Measurements from ENCODE around the gene NPFFR2.
"Not testable (repeated sequence)": the region's sequence is repeated elsewhere in the genome, so short reads cannot be mapped to it uniquely, and the experiment has no call there.

The NPFFR2 gene

DNA sequence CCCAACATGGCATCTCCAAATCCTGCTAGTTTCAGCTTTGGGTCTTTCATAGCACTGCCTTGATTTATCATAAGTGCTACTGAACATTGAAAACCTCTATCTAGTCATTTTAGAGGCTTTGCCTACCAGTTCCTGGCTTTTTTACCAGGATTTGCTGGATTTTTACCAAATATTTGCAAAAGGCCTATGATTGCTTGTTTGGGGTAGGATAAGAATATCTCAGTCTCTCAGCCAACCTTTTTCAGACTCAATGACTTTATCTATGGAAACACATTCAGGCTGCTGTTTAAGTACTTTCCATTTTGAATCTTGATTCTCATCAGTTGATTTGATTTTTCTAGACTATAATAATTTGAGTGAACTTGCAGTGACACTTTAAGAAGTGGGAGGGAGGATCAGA lies 80.1 kb downstream of the NPFFR2 start:
- no peak for DNase-seq (ENCODE audit: low read depth in 2 of 2, low spot score in 1 of 2)

GRCh38 chr4:72112514-72113156 lies 80.8 kb downstream of the NPFFR2 start:
- no peak for DNase-seq (ENCODE audit: low read depth in 2 of 2, low spot score in 1 of 2)

GRCh38 chr4:72118017-72118416 lies 86.2 kb downstream of the NPFFR2 start:
- no peak for DNase-seq (ENCODE audit: low read depth in 2 of 2, low spot score in 1 of 2)

- DNase-seq (ENCODE audit: low read depth in 2 of 2, low spot score in 1 of 2): no peak
Observed at GRCh38 chr4:72119946-72120345, 88.1 kb downstream of the NPFFR2 start.

DNA sequence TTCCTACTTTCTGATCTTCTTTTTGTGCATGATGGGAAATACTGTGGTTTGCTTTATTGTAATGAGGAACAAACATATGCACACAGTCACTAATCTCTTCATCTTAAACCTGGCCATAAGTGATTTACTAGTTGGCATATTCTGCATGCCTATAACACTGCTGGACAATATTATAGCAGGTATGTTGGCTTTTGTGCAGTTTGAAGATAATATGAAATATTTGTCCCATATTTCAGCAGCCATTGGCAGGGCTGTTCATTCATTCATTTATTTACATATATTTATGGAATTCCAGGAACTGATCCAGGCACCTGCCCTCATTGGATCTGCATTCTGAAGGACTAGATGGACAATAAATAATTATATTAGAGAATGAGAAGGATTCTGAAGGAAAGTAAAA lies 96.9 kb downstream of the NPFFR2 start:
- no peak for DNase-seq (ENCODE audit: low read depth in 2 of 2, low spot score in 1 of 2)

- no peak for DNase-seq (ENCODE audit: low read depth in 2 of 2, low spot score in 1 of 2)
Observed at GRCh38 chr4:72136429-72136828, 104.6 kb downstream of the NPFFR2 start.

- not testable (repeated sequence) for DNase-seq (ENCODE audit: low read depth in 2 of 2, low spot score in 1 of 2)
Observed at GRCh38 chr4:72139997-72140396, 108.2 kb downstream of the NPFFR2 start.

DNA sequence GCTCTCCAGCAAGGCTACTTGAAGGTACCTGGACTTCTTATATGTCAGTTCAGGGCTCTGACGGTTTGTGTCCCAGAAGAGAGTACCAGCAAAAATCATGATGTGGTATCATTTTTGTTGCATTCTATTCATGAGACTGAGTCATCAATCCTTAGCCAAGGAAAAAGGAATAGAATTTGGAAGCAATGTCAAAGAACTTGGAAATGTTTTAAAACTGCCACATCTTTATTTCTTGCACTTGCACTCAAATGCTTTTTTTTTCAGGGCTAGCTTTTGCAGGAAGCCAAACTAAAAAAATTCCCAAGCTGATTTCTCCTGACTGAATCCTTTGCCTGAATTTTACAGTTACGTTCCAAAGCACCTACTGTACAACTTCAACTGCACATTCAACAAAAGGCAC lies 112.4 kb downstream of the NPFFR2 start:
- no peak for DNase-seq (ENCODE audit: low read depth in 2 of 2, low spot score in 1 of 2)

DNA sequence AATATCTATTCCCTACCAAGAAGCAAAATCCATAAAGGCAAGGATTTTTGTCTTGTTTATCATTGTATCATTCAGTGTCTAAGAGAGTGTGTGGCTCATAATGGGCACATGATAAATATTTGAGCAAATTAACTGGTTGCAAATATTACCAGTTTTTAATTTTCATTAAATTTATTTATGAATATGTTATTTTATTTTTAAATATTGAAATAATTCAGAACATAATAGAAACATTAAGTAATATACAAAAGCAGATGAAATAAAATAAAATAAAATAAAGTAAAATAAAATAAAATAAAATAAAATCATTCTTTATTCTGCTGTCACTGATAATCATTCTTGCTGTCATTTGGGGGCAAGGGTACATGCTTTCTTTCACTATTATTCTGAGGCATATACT lies 120.9 kb downstream of the NPFFR2 start:
- DNase-seq (ENCODE audit: low read depth in 2 of 2, low spot score in 1 of 2): no peak

GRCh38 chr4:72153634-72154033 lies 121.8 kb downstream of the NPFFR2 start:
- not testable (repeated sequence) for DNase-seq (ENCODE audit: low read depth in 2 of 2, low spot score in 1 of 2)

DNA sequence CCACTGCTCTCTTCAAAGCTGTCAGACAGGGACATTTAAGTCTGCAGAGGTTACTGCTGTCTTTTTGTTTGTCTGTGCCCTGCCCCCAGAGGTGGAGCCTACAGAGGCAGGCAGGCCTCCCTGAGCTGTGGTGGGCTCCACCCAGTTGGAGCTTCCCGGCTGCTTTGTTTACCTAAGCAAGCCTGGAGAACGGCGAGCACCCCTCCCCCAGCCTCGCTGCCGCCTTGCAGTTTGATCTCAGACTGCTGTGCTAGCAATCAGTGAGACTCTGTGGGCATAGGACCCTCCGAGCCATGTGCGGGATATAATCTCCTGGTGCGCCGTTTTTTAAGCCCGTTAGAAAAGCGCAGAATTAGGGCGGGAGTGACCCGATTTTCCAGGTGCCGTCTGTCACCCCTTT lies 137.5 kb downstream of the NPFFR2 start:
- not testable (repeated sequence) for DNase-seq (ENCODE audit: low read depth in 2 of 2, low spot score in 1 of 2)

GRCh38 chr4:72169861-72170260 lies 138.1 kb downstream of the NPFFR2 start:
- DNase-seq (ENCODE audit: low read depth in 2 of 2, low spot score in 1 of 2): no peak

- no peak for DNase-seq (ENCODE audit: low read depth in 2 of 2, low spot score in 1 of 2)
Observed at GRCh38 chr4:72171761-72172160, 140.0 kb downstream of the NPFFR2 start.

DNA sequence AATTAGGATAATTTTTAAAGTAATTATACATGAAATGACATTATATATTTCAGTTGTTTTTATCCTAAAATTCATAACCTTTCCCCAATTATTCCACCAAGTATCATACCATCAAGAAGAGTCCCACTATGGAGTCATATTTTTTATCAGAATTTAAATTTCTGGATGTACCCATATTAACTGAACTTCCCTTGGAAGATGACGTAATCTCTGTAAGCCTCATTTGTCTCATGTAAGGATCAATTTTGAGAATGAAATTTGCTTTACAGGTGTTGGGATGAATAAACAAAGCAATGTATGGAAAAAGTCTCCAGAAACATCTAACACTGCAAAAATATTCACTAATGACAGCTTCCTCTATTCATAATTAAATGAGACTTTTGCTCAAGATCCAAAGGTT lies 147.5 kb downstream of the NPFFR2 start:
- DNase-seq (ENCODE audit: low read depth in 2 of 2, low spot score in 1 of 2): no peak

DNA sequence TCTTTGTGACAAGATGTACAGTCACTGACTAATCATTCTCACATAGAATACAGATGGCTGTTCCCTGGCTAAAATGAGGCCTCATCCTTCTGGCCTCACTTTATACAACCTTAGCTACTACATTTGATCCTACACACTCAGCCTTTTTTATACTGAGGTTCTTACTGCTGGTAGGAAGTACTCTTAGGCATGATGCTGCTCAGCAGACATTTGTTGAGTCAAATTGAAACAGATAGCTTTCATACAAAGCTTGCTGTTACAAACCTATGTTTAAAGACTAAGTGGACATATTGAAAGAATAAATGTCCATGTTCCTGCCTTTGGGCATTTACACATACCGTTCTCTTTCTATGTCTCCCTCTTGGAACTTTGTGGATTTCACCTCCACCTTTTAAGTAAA lies 154.9 kb downstream of the NPFFR2 start:
- DNase-seq (ENCODE audit: low read depth in 2 of 2, low spot score in 1 of 2): no peak

- DNase-seq (ENCODE audit: low read depth in 2 of 2, low spot score in 1 of 2): no peak
Observed at GRCh38 chr4:72194046-72194445, 162.2 kb downstream of the NPFFR2 start.

DNA sequence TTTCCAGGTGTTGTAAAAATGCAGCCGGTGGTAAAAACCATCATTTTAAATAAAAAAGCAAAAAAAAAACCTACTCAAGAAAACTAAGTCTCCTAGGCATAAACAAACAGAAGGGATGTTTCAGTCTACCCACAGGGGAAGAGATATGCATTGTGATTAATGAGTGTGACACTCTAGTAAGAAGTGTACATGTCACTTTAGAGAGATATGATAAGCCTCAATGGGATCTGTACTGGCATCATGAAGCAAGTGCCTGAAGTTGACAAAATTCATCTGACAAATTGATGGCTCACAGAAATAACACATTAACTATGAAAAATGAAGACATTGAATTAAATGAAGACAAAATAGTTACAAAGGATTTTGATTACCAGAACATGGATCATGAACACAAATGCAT lies 162.7 kb downstream of the NPFFR2 start:
- DNase-seq (ENCODE audit: low read depth in 2 of 2, low spot score in 1 of 2): no peak

Measured in stimulated activated CD8-positive, alpha-beta memory T cell treated with anti-CD3 and anti-CD28 coated beads, Interleukin-4, amount 100 ng/mL, for 4 hours (primary cell).